GM19467 (cell line): Measurements from ENCODE around the gene GLUD2.
"Not testable (repeated sequence)": the region's sequence is repeated elsewhere in the genome, so short reads cannot be mapped to it uniquely, and the experiment has no call there.

Experiments
- ATAC-seq: cut with Tn5 transposase; IDR thresholded peaks from one replicate; pipeline ENCODE4 v1.9.1; 2021; ENCODE audit warnings: mild to moderate bottlenecking, moderate library complexity; ENCODE audit not compliant: unreplicated experiment

GLUD2 gene

DNA sequence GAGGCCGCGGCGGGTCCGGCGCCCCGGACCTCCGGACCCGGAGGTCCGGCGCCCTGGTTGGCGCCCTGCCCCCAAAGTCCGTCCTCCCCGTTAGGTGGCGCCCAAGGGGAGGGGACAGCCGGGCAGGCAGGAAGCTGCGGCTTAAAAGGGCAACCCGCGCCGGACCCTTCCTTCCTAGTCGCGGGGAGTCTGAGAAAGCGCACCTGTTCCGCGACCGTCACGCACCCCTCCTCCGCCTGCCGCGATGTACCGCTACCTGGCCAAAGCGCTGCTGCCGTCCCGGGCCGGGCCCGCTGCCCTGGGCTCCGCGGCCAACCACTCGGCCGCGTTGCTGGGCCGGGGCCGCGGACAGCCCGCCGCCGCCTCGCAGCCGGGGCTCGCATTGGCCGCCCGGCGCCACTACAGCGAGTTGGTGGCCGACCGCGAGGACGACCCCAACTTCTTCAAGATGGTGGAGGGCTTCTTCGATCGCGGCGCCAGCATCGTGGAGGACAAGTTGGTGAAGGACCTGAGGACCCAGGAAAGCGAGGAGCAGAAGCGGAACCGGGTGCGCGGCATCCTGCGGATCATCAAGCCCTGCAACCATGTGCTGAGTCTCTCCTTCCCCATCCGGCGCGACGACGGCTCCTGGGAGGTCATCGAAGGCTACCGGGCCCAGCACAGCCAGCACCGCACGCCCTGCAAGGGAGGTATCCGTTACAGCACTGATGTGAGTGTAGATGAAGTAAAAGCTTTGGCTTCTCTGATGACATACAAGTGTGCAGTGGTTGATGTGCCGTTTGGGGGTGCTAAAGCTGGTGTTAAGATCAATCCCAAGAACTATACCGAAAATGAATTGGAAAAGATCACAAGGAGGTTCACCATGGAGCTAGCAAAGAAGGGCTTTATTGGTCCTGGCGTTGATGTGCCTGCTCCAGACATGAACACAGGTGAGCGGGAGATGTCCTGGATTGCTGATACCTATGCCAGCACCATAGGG, at the start of gene GLUD2:
TSS of gene GLUD2 (plus strand) at position 170 of the 979 bp plus-strand sequence. CDS start at position 245, 75 bp downstream.
- not testable (repeated sequence) for ATAC-seq

DNA sequence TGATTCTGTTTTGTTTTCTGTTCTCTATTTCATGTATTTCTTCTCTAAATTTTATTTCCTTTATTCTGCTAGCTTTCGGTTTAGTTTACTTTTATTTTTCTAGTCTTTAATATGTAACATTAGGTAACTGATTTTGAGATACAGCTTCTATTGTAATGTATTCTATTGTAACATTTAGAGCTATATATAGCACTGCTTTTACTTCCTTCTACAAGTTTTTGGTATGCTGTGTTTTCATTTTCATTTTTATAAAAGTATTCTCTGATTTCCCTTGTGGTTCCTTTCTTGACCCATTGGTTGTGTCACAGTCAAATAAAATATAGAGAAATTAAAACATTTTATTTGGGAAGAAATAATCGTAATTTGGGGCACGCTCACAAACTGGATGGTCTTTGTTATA, 48.0 kb upstream of the GLUD2 start:
- no peak for ATAC-seq

GRCh38 chrX:121000589-121000988, 46.8 kb upstream of the GLUD2 start:
- no peak for ATAC-seq

- no peak for ATAC-seq
Measured at GRCh38 chrX:121008920-121009319, 38.5 kb upstream of the GLUD2 start.

DNA sequence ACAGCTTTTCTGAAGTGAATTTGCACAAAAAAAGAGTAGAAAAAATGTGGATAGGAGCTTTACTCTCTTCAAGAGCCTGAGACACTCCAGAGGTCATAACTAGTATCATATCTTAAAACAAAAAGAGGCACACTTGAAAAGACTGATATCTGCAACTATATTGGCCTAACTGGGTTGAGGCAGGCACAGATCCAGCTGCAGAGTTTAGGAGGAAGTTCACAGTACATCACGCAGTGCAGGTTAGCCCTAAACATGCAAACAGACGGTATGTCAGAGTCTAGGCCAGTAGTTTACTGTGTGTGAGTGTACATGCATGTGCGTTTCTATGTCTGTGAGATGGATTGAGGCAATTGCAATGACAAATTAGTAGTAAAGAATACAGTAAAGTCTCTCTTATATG, 37.6 kb upstream of the GLUD2 start:
- no peak for ATAC-seq

- ATAC-seq = no peak
Measured at GRCh38 chrX:121010218-121010617, 37.2 kb upstream of the GLUD2 start.

DNA sequence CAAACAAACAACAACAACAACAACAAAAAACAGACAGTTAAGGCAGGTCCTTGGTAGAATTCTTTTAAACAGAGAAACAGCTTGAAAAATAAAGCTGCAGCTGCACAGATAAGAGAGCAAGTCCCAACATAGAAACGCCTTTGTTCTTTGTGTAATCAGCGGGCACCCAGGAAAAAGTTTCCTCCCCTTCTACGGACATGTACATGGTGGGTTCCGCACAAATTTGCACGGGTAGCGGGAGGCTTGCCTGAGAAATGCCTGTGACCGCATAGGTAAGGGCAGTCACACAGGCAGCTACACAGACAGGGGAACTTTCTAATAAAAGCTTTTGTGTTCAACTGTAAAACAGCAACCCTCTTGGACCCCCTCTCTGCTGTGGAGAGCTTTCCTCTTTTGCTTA, 36.2 kb upstream of the GLUD2 start:
- ATAC-seq = no peak

GRCh38 chrX:121013897-121014455, 33.4 kb upstream of the GLUD2 start:
- ATAC-seq = no peak

- ATAC-seq = no peak
Measured at GRCh38 chrX:121014826-121015225, 32.6 kb upstream of the GLUD2 start.

GRCh38 chrX:121028419-121028818, 19.0 kb upstream of the GLUD2 start:
- ATAC-seq = no peak

GRCh38 chrX:121030083-121030482, 17.3 kb upstream of the GLUD2 start:
- ATAC-seq = no peak

- no peak for ATAC-seq
Measured at GRCh38 chrX:121032531-121032930, 14.9 kb upstream of the GLUD2 start.

GRCh38 chrX:121036137-121036536, 11.3 kb upstream of the GLUD2 start:
- no peak for ATAC-seq

GRCh38 chrX:121036951-121037350, 10.5 kb upstream of the GLUD2 start:
- no peak for ATAC-seq

DNA sequence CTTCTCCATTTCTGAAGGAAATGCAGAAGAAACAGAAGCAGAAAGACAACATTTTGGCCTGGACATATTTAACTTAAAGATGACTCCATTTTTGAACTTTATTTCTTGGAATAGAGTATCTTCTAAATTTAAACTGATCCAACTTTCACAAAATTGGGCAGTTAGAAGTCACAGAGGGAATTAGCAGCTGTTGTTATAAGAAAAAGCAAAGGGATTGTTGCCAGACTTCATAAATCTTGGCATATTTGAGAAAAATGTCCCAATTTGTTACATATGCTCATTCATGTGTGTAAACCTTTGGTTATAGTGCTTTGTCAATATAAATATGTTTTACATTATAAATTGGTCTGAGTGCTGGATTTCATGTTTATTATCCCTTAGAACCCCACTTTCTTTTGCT, 3.4 kb downstream of the GLUD2 start:
- no peak for ATAC-seq

GRCh38 chrX:121052122-121052521, 4.7 kb downstream of the GLUD2 start:
- no peak for ATAC-seq

DNA sequence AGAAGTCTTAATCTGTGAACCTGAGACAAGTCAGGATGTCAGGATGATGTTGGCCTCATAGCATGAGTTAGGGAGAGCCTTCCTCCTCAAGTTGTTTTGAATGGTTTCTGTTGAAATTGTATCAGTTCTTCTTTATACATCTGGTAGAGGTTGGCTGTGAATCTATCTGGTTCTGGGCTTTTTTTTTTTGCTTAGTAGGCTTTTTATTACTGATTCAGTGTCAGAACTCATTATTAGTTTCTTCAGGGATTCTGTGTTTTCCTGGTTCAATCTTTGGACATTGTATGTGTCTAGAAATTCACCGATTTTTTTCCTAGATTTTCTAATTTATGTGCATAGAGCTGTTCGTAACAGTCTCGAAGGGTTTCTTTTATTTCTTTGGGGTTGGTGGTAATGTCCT, 14.9 kb downstream of the GLUD2 start:
- ATAC-seq = no peak

- ATAC-seq = no peak
Measured at GRCh38 chrX:121064579-121064978, 17.2 kb downstream of the GLUD2 start.

DNA sequence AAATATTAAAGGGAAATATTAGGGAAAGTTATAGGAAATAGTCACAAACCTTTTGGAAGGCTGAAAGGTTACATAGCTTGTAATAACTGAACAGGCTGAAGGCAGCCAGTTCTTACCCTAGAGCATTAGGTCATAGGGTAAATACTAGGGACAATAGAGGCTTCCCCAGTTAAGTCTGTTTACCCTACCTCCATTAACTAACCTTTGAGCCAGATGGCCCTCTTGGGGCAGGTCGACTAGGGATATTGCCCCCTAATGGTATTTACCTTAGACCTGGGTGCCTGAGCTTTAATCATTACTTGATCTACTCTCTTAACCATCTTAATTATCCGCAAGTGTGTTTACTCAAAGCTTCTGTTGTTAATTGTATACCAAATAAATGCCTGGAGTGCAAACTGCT, 36.8 kb downstream of the GLUD2 start:
- ATAC-seq = not testable (repeated sequence)

- no peak for ATAC-seq
Measured at GRCh38 chrX:121084903-121085611, 37.6 kb downstream of the GLUD2 start.

DNA sequence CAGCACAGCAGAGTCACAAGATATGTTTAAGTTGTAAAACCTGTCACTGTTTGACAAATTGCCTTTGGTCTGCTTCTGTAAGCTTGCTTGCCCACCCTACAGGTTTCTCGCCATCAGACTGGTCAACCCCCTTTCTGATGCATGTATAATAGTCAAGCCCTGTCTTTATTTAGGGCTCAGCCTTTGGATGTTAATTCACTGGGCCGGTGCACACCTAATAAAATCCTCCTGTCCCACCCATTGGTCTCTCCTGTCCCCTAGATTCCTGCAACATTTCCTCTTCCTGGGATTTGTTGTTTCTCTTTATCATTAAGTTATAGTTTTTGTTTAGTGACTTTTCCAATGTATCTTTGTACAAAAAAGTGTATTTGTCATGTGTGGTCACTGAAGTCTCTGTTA, 38.2 kb downstream of the GLUD2 start:
- no peak for ATAC-seq

DNA sequence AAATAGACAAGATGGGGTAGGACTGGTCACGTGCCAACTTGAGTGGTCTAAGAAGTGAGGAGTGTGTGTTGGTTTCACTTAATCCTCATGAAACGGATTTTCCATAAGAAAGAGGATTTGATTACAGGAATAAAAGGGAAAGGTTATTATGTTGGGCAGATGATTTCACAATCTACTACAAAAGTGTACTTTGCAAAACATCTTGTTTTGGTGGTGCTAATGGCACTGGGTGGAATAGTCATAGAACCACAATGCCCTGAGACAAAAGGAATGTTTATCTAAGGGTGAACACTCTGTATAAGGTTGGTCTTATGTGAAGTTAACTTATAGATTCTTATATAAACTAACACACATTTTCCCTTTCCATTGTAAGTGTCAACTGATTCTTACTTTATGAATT, 45.6 kb downstream of the GLUD2 start:
- ATAC-seq = no peak
